ENCODE data around the gene COMMD4.
"Not testable (repeated sequence)": the region's sequence is repeated elsewhere in the genome, so short reads cannot be mapped to it uniquely, and the experiment has no call there.

COMMD4 gene

GRCh38 chr15:75300026-75300425 lies 35.8 kb upstream of the COMMD4 start:
- H2BK5ac ChIP-seq (ENCODE audit: low read length); H2BK15ac ChIP-seq (ENCODE audit: low read length); H3K4me1 ChIP-seq (ENCODE audit: control insufficient read depth in 2 of 2, insufficient read depth in 1 of 2, low read depth in 1 of 2, low read length in 2 of 2); H3K79me1 ChIP-seq (ENCODE audit: low read depth, low read length); H3K23ac ChIP-seq (ENCODE audit: low read depth, low read length, poor library complexity); H3K4me2 ChIP-seq (ENCODE audit: insufficient read depth, low read length, poor library complexity, severe bottlenecking); H3K4ac ChIP-seq (ENCODE audit: low read length); H3K18ac ChIP-seq (ENCODE audit: low read length); H3K14ac ChIP-seq (ENCODE audit: low read length); H3K27me3 ChIP-seq (ENCODE audit: control insufficient read depth in 3 of 3, insufficient read depth in 3 of 3, low read depth in 1 of 3, low read length in 3 of 3); H3K27ac ChIP-seq (replicated peaks; ENCODE audit: low read length); H2AFZ ChIP-seq (ENCODE audit: low read length); H2BK120ac ChIP-seq (ENCODE audit: low read depth, low read length); H4K8ac ChIP-seq (ENCODE audit: low read depth, low read length); H3K36me3 ChIP-seq (replicated peaks in 1 of 2; ENCODE audit: control insufficient read depth in 2 of 2, insufficient read depth in 2 of 2, low read length in 2 of 2); H4K91ac ChIP-seq (ENCODE audit: low read depth, low read length, poor library complexity); H2BK12ac ChIP-seq (ENCODE audit: low read length); DNase-seq (ENCODE audit: low spot score); H3K4me3 ChIP-seq (ENCODE audit: low read length in 2 of 2); H3K9me3 ChIP-seq (replicated peaks in 1 of 2; ENCODE audit: control insufficient read depth in 2 of 2, insufficient read depth in 1 of 2, low read depth in 1 of 2, low read length in 2 of 2); H3K9ac ChIP-seq (ENCODE audit: low read depth, low read length, poor library complexity); H2AK5ac ChIP-seq (ENCODE audit: low read depth, low read length): not testable (repeated sequence)
- no CpG with 5 or more reads among the region's 6 CpGs for WGBS, 2 donors (ENCODE audit: extremely low coverage in 2 of 2, insufficient read length in 2 of 2, insufficient replicate concordance in 1 of 2)

GRCh38 chr15:75302318-75302717 lies 33.5 kb upstream of the COMMD4 start:
- Histone ChIP-seq H3K14ac (ENCODE audit: low read length) (no peak overlapping the region), H3K27me3 (ENCODE audit: control insufficient read depth in 3 of 3, insufficient read depth in 3 of 3, low read depth in 1 of 3, low read length in 3 of 3) (peaks cover 0 to 19% (median 0%) of the 10 kb centered on the region in 3 experiments), H3K23ac (ENCODE audit: low read depth, low read length, poor library complexity) (peak overlapping the region; percentile 31), H2BK15ac (ENCODE audit: low read length) (peak overlapping the region; percentile 49), H3K79me1 (ENCODE audit: low read depth, low read length) (no peaks in the 10 kb centered on the region), H3K9me3 (replicated peaks in 1 of 2; ENCODE audit: control insufficient read depth in 2 of 2, insufficient read depth in 1 of 2, low read depth in 1 of 2, low read length in 2 of 2) (no peaks in the 10 kb centered on the region), H3K9ac (ENCODE audit: low read depth, low read length, poor library complexity) (peak overlapping the region; percentile 60), H3K4me3 (ENCODE audit: low read length in 2 of 2) (peak overlapping the region in 1 of 2 donors; percentile 35), H3K27ac (replicated peaks; ENCODE audit: low read length) (no peak overlapping the region), H2AK5ac (ENCODE audit: low read depth, low read length) (no peak overlapping the region), H2BK5ac (ENCODE audit: low read length) (peak overlapping the region; percentile 82), H2AFZ (ENCODE audit: low read length) (no peak overlapping the region), H3K4me2 (ENCODE audit: insufficient read depth, low read length, poor library complexity, severe bottlenecking) (no peak overlapping the region), H3K18ac (ENCODE audit: low read length) (peak overlapping the region; percentile 71), H3K36me3 (replicated peaks in 1 of 2; ENCODE audit: control insufficient read depth in 2 of 2, insufficient read depth in 2 of 2, low read length in 2 of 2) (no peaks in the 10 kb centered on the region), H2BK120ac (ENCODE audit: low read depth, low read length) (no peak overlapping the region), H4K91ac (ENCODE audit: low read depth, low read length, poor library complexity) (no peak overlapping the region), H3K4ac (ENCODE audit: low read length) (no peak overlapping the region), H2BK12ac (ENCODE audit: low read length) (no peak overlapping the region), H3K4me1 (ENCODE audit: control insufficient read depth in 2 of 2, insufficient read depth in 1 of 2, low read depth in 1 of 2, low read length in 2 of 2) (no peaks in the 10 kb centered on the region), H4K8ac (ENCODE audit: low read depth, low read length) (no peak overlapping the region)
- no CpG with 5 or more reads among the region's 9 CpGs for WGBS, 2 donors (ENCODE audit: extremely low coverage in 2 of 2, insufficient read length in 2 of 2, insufficient replicate concordance in 1 of 2)
- no peak for DNase-seq (ENCODE audit: low spot score)

- not testable (repeated sequence) for H2BK12ac ChIP-seq (ENCODE audit: low read length); H3K27ac ChIP-seq (replicated peaks; ENCODE audit: low read length); H3K4ac ChIP-seq (ENCODE audit: low read length); DNase-seq (ENCODE audit: low spot score); H3K18ac ChIP-seq (ENCODE audit: low read length); H3K36me3 ChIP-seq (replicated peaks in 1 of 2; ENCODE audit: control insufficient read depth in 2 of 2, insufficient read depth in 2 of 2, low read length in 2 of 2); H3K4me2 ChIP-seq (ENCODE audit: insufficient read depth, low read length, poor library complexity, severe bottlenecking); H3K4me1 ChIP-seq (ENCODE audit: control insufficient read depth in 2 of 2, insufficient read depth in 1 of 2, low read depth in 1 of 2, low read length in 2 of 2); H2BK5ac ChIP-seq (ENCODE audit: low read length); H2AFZ ChIP-seq (ENCODE audit: low read length); H3K79me1 ChIP-seq (ENCODE audit: low read depth, low read length); H4K91ac ChIP-seq (ENCODE audit: low read depth, low read length, poor library complexity); H3K14ac ChIP-seq (ENCODE audit: low read length); H3K9me3 ChIP-seq (replicated peaks in 1 of 2; ENCODE audit: control insufficient read depth in 2 of 2, insufficient read depth in 1 of 2, low read depth in 1 of 2, low read length in 2 of 2); H3K9ac ChIP-seq (ENCODE audit: low read depth, low read length, poor library complexity); H2AK5ac ChIP-seq (ENCODE audit: low read depth, low read length); H4K8ac ChIP-seq (ENCODE audit: low read depth, low read length); H2BK15ac ChIP-seq (ENCODE audit: low read length); H3K23ac ChIP-seq (ENCODE audit: low read depth, low read length, poor library complexity); H2BK120ac ChIP-seq (ENCODE audit: low read depth, low read length)
- H3K4me3 ChIP-seq (ENCODE audit: low read length in 2 of 2), result peak overlapping the region in 1 of 2 donors; percentile 35
- no CpG with 5 or more reads among the region's 4 CpGs for WGBS, 2 donors (ENCODE audit: extremely low coverage in 2 of 2, insufficient read length in 2 of 2, insufficient replicate concordance in 1 of 2)
- peaks cover 0 to 23% (median under 1%) of the 10 kb centered on the region in 3 experiments for H3K27me3 ChIP-seq (ENCODE audit: control insufficient read depth in 3 of 3, insufficient read depth in 3 of 3, low read depth in 1 of 3, low read length in 3 of 3)
Measured at GRCh38 chr15:75302753-75303152, 33.1 kb upstream of the COMMD4 start.

DNA sequence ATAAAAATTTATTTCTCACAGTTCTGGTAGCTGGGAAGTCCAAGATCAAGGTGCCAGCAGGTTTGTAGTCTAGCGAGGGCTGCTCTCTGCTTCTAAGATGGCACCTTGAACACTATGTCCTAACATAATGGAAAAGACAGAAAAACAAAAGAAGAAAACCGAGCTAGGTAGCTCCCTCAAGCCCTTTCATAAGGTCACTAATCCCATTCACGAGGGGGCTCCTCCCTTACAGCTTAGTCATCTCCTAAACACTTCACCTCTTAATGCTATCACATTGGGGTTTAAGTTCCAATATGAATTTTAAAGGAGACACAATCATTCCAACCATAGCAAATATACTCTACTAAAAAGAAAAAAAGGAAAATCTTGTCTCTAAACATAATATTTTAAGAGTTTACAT lies 29.7 kb upstream of the COMMD4 start:
- no peak for DNase-seq (ENCODE audit: low spot score)
- H4K8ac ChIP-seq (ENCODE audit: low read depth, low read length), result no peak overlapping the region
- no peaks in the 10 kb centered on the region for H3K9me3 ChIP-seq (replicated peaks in 1 of 2; ENCODE audit: control insufficient read depth in 2 of 2, insufficient read depth in 1 of 2, low read depth in 1 of 2, low read length in 2 of 2)
- no CpG with 5 or more reads among the region's 3 CpGs for WGBS, 2 donors (ENCODE audit: extremely low coverage in 2 of 2, insufficient read length in 2 of 2, insufficient replicate concordance in 1 of 2)
- H3K4me2 ChIP-seq (ENCODE audit: insufficient read depth, low read length, poor library complexity, severe bottlenecking), result no peak overlapping the region
- H2BK5ac ChIP-seq (ENCODE audit: low read length), result no peak overlapping the region
- no peaks in the 10 kb centered on the region for H3K36me3 ChIP-seq (replicated peaks in 1 of 2; ENCODE audit: control insufficient read depth in 2 of 2, insufficient read depth in 2 of 2, low read length in 2 of 2)
- no peaks in the 10 kb centered on the region for H3K4me1 ChIP-seq (ENCODE audit: control insufficient read depth in 2 of 2, insufficient read depth in 1 of 2, low read depth in 1 of 2, low read length in 2 of 2)
- H3K4ac ChIP-seq (ENCODE audit: low read length), result no peak overlapping the region
- peaks cover 0 to 40% (median 7%) of the 10 kb centered on the region in 3 experiments for H3K27me3 ChIP-seq (ENCODE audit: control insufficient read depth in 3 of 3, insufficient read depth in 3 of 3, low read depth in 1 of 3, low read length in 3 of 3)
- no peak overlapping the region for H2BK12ac ChIP-seq (ENCODE audit: low read length)
- no peak overlapping the region for H2BK120ac ChIP-seq (ENCODE audit: low read depth, low read length)
- H2AK5ac ChIP-seq (ENCODE audit: low read depth, low read length), result no peak overlapping the region
- H3K23ac ChIP-seq (ENCODE audit: low read depth, low read length, poor library complexity), result no peak overlapping the region
- no peak overlapping the region for H2BK15ac ChIP-seq (ENCODE audit: low read length)
- no peak overlapping the region for H3K27ac ChIP-seq (replicated peaks; ENCODE audit: low read length)
- H3K18ac ChIP-seq (ENCODE audit: low read length), result no peak overlapping the region
- no peak overlapping the region for H3K14ac ChIP-seq (ENCODE audit: low read length)
- H3K9ac ChIP-seq (ENCODE audit: low read depth, low read length, poor library complexity), result no peak overlapping the region
- no peak overlapping the region for H4K91ac ChIP-seq (ENCODE audit: low read depth, low read length, poor library complexity)
- no peaks in the 10 kb centered on the region for H3K79me1 ChIP-seq (ENCODE audit: low read depth, low read length)
- H2AFZ ChIP-seq (ENCODE audit: low read length), result no peak overlapping the region
- no peak overlapping the region for H3K4me3 ChIP-seq (ENCODE audit: low read length in 2 of 2)
